Keratinocyte (primary cell): ENCODE results near the gene MAN2B1.

Experiments
- CTCF ChIP-seq, 3 experiments: IDR thresholded peaks in 1 of 3; conservative IDR thresholded peaks in 1 of 3; optimal IDR thresholded peaks in 1 of 3; 2 replicates in 2 of 3; 3 replicates in 1 of 3; pipeline versions ENCODE3 to v1.5.1; 2011; ENCODE audit warnings: low read length in 3 of 3, mild to moderate bottlenecking in 3 of 3, moderate library complexity in 2 of 3, control low read depth in 1 of 3, inconsistent platforms in 1 of 3; ENCODE audit not compliant: insufficient read depth in 2 of 3; ENCODE audit errors: extremely low read depth in 1 of 3
- EZH2 ChIP-seq: IDR thresholded peaks from one replicate; pipeline ENCODE4 v1.6.1; 2012; ENCODE audit warnings: inconsistent platforms, mild to moderate bottlenecking, low read length, moderate library complexity

- TF ChIP-seq CTCF (optimal IDR thresholded peaks at IDR 0.05 in 1 of 3, IDR thresholded peaks at IDR 0.05 in 1 of 3, conservative IDR thresholded peaks at IDR 0.05 in 1 of 3; ENCODE audit: extremely low read depth in 1 of 3, insufficient read depth in 2 of 3, low read length in 3 of 3) (no peak), EZH2 (no peak)
Measured at GRCh38 chr19:12642506-12642905, 24.0 kb downstream of the MAN2B1 start.
